Dermis microvascular lymphatic vessel endothelial cell (primary cell): ENCODE data around the gene MYH9. TPM values are rescaled to one million over a fixed set of nuclear protein-coding genes. Genes with fewer than 3 reads are reported as not detected.
A peak's percentile ranks its signal among the peaks of the same experiment; 100 is the strongest.

Source experiments
- DNase-seq, 2 donors: peaks; one replicate each; pipeline versions ENCODE4 v3.0.0 to v3.0.0-alpha.2; 2010; ENCODE audit warnings: low read depth in 2 of 2
- total RNA-seq: library from RNA; depleted of rRNA; stranded (reverse); fragments of >200 nt; gene quantifications from 2 replicates; pipeline ENCODE4 v1.2.1, GENCODE V29; 2014

The MYH9 gene
- total RNA-seq, 1 donor from 2014 or later, result 455 TPM

GRCh38 chr22:36351921-36352802, 35.6 kb downstream of the MYH9 start:
- DNase-seq, result peak in 1 of 2 donors; percentile 74

- DNase-seq, result peak in 1 of 2 donors; percentile 64
Observed at GRCh38 chr22:36350751-36351594, 36.8 kb downstream of the MYH9 start.

GRCh38 chr22:36349726-36350125, 38.0 kb downstream of the MYH9 start:
- peak in 1 of 2 donors; percentile 85 for DNase-seq

GRCh38 chr22:36348760-36349159, 39.0 kb downstream of the MYH9 start:
- DNase-seq, result no peak

- DNase-seq, result no peak
Observed at GRCh38 chr22:36347094-36347493, 40.7 kb downstream of the MYH9 start.

- no peak for DNase-seq
Observed at GRCh38 chr22:36344106-36344827, 43.5 kb downstream of the MYH9 start.

- DNase-seq, result peak in 1 of 2 donors; percentile 79
Observed at GRCh38 chr22:36343720-36344105, 44.1 kb downstream of the MYH9 start.

GRCh38 chr22:36343070-36343719, 44.6 kb downstream of the MYH9 start:
- DNase-seq, result no peak

GRCh38 chr22:36341640-36342041, 46.1 kb downstream of the MYH9 start:
- DNase-seq, result no peak

- DNase-seq, result no peak
Observed at GRCh38 chr22:36340621-36341020, 47.1 kb downstream of the MYH9 start.

GRCh38 chr22:36339171-36340065, 48.3 kb downstream of the MYH9 start:
- DNase-seq, result peak in 1 of 2 donors; percentile 68

GRCh38 chr22:36337365-36338130, 50.2 kb downstream of the MYH9 start:
- DNase-seq, result peak in 1 of 2 donors; percentile 35

GRCh38 chr22:36336246-36337182, 51.3 kb downstream of the MYH9 start:
- no peak for DNase-seq

GRCh38 chr22:36335621-36336020, 52.1 kb downstream of the MYH9 start:
- DNase-seq, result peak in 1 of 2 donors; percentile 32

- peak in 1 of 2 donors; percentile 59 for DNase-seq
Observed at GRCh38 chr22:36334821-36335603, 52.8 kb downstream of the MYH9 start.

GRCh38 chr22:36334081-36334820, 53.5 kb downstream of the MYH9 start:
- peak in 1 of 2 donors; percentile 71 for DNase-seq

GRCh38 chr22:36333644-36334043, 54.1 kb downstream of the MYH9 start:
- peak in 1 of 2 donors; percentile 42 for DNase-seq
